ENCODE results near the gene USP9X. TPM values are rescaled to one million over a fixed set of nuclear protein-coding genes. Genes with fewer than 3 reads are reported as not detected.
"Not testable (repeated sequence)": the region's sequence is repeated elsewhere in the genome, so short reads cannot be mapped to it uniquely, and the experiment has no call there.

The USP9X gene
- total RNA-seq, 3 donors from 2014 or later: 33.9 to 35.9 (median 34.1) TPM

DNA sequence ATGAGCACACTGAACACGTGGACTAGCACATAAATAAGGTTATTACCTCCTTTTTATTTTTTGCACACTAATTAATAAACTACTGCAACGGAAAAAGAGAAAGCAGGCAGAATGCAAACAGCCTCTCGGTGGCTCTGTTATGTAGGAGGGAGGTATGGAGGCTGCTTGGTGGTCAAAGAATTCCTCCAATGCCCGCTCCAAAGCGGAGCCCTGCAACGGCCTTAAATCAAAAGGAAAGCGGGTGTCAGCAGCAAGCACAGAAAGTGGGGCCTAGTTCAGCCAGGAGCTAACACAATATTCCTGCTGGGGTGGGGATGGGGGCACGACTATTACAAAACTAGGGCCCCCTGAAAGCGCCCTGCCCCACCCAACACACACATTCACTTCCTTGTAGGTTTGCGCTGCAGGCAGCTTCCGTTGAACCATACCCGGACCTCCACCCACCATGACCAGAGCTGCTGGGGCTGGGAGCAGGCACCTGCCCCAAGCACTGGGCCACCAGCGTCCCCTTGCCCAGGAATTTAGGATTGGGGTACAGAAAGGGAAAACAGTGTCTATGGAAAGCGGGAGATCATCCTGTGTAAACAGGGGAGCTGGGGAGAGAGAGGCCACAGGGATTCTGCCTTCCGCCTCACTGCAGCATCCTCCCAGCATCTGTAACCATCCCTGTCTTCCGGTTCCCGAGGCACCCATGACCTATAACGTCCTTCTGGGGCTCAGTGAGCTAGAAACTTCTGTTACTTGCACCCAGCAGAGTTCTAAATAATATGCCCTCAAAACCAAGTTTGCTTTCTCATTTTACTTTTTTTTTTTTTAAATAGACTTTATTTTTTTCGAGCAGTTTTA is 191.6 kb downstream of the USP9X start:
- no peaks in the 10 kb centered on the region for H3K9me3 Mint-ChIP-seq
- DNase-seq (no peak), ATAC-seq (peak; percentile 9 to 13)
- peak overlapping the region; percentile 75 for H3K4me3 Mint-ChIP-seq
- H3K27me3 Mint-ChIP-seq (ENCODE audit: low read depth): no peaks in the 10 kb centered on the region
- peaks cover 8% of the 10 kb centered on the region for H3K4me1 Mint-ChIP-seq (ENCODE audit: low read depth)
- no peaks in the 10 kb centered on the region for H3K36me3 Mint-ChIP-seq (ENCODE audit: insufficient read depth)

DNA sequence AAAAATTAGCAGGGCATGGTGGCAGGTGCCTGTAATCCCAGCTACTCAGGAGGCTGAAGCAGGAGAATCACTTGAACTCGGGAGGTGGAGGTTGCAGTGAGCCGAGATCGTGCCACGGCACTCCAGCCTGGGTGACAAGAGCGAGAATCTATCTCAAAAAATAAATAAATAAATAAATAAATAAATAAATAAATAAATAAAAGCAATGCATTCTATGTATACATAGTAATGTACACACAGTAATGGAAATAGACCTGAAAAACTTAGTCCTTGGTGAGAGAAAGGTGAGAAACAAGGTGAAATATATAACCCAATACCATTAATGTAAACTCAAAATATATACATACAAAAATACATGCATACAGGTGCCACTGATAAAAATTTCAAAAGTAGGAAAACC is 197.1 kb downstream of the USP9X start:
- H3K27me3 Mint-ChIP-seq (ENCODE audit: low read depth); DNase-seq; H3K36me3 Mint-ChIP-seq (ENCODE audit: insufficient read depth); H3K4me3 Mint-ChIP-seq; H3K9me3 Mint-ChIP-seq; H3K4me1 Mint-ChIP-seq (ENCODE audit: low read depth); ATAC-seq: not testable (repeated sequence)

DNA sequence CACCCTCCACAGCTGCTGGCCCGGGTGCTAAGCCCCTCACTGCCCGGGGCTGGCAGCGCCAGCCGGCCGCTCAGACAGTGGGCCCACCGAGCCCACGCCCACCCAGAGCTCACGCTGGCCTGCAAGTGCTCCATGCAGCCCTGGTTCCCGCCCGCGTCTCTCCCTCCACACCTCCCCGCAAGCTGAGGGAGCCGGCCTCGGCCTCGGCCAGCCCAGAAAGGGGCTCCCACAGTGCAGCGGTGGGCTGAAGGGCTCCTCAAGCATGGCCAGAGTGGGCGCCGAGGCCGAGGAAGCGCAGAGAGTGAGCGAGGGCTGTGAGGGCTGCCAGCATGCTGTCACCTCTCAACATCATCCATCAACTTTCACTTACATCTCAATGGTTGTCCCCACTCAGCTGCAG is 200.7 kb downstream of the USP9X start:
- DNase-seq; H3K4me1 Mint-ChIP-seq (ENCODE audit: low read depth); H3K36me3 Mint-ChIP-seq (ENCODE audit: insufficient read depth); H3K27me3 Mint-ChIP-seq (ENCODE audit: low read depth); ATAC-seq; H3K9me3 Mint-ChIP-seq; H3K4me3 Mint-ChIP-seq: not testable (repeated sequence)

Other genes starting within 250 kb of the USP9X start
- gene DDX3X, start 248.7 kb downstream of the USP9X start, total RNA-seq: 100 to 1,000 TPM; 460 to 635 (median 497) TPM